Caco-2 (cell line): ENCODE data around the gene COL25A1. TPM values are rescaled to one million over a fixed set of nuclear protein-coding genes. Genes with fewer than 3 reads are reported as not detected.
A peak's percentile ranks its signal among the peaks of the same experiment; 100 is the strongest.

Experiments
- BruUV-seq: library from RNA; stranded (reverse); fragments of 400-500 nt; replicated peaks from 2 replicates; lab custom pipeline; 2021; lab: Mats Ljungman, UMichigan
- CTCF ChIA-PET: fragments of 300-600 bp; sonication (Branson Sonifier 250); formaldehyde crosslinking; loops from one replicate; lab custom pipeline; 2022; ENCODE audit warnings: antibody characterized with exemption; lab: Charles Lee
- POLR2A ChIA-PET: fragments of 300-600 bp; sonication (Branson Sonifier 250); formaldehyde crosslinking; loops from one replicate; lab custom pipeline; 2022; ENCODE audit warnings: antibody characterized with exemption; lab: Charles Lee
- DNase-seq, 2 experiments: peaks; one replicate each; pipeline versions ENCODE4 v3.0.0 to v3.0.0-alpha.2; 2020 to 2022
- H3K27me3 ChIP-seq: replicated peaks from 2 replicates; pipeline ENCODE4 v1.6.0; 2011; ENCODE audit warnings: low read length; ENCODE audit not compliant: control insufficient read depth, insufficient read depth
- H3K36me3 ChIP-seq: 2 replicates; pipeline ENCODE4 v1.5.1; 2011; ENCODE audit warnings: low read length; ENCODE audit not compliant: control insufficient read depth, insufficient read depth
- H3K4me1 ChIP-seq: fragments of 250-450 bp; sonication (Bioruptor Pico); 2 replicates; pipeline ENCODE4 v1.5.1; 2020; ENCODE audit warnings: mild to moderate bottlenecking
- H3K4me3 ChIP-seq: 2 replicates; pipeline ENCODE4 v1.5.1; 2011; ENCODE audit warnings: low read depth, mild to moderate bottlenecking, control low read depth, low read length
- H3K9me3 ChIP-seq: fragments of 250-450 bp; sonication (Bioruptor Pico); 2 replicates; pipeline ENCODE4 v1.5.1; 2020; ENCODE audit warnings: mild to moderate bottlenecking, moderate library complexity
- H3K27ac Mint-ChIP-seq: one replicate; pipeline ENCODE4 v1.8.0; 2022; ENCODE audit warnings: mixed read lengths; ENCODE audit not compliant: unreplicated experiment
- H3K27me3 Mint-ChIP-seq: one replicate; pipeline ENCODE4 v1.8.0; 2022; ENCODE audit warnings: mixed read lengths; ENCODE audit not compliant: insufficient read depth, unreplicated experiment
- H3K36me3 Mint-ChIP-seq: one replicate; pipeline ENCODE4 v1.8.0; 2022; ENCODE audit warnings: mild to moderate bottlenecking, mixed read lengths; ENCODE audit not compliant: insufficient read depth, unreplicated experiment
- H3K4me1 Mint-ChIP-seq: one replicate; pipeline ENCODE4 v1.8.0; 2022; ENCODE audit warnings: low read depth, mixed read lengths; ENCODE audit not compliant: unreplicated experiment
- H3K4me3 Mint-ChIP-seq: one replicate; pipeline ENCODE4 v1.8.0; 2022; ENCODE audit warnings: mild to moderate bottlenecking, moderate library complexity, mixed read lengths; ENCODE audit not compliant: unreplicated experiment
- H3K9me3 Mint-ChIP-seq: one replicate; pipeline ENCODE4 v1.8.0; 2022; ENCODE audit warnings: mixed read lengths; ENCODE audit not compliant: unreplicated experiment
- CTCF ChIP-seq, 2 experiments: fragments of 200-600 bp in 1 of 2; IDR thresholded peaks; 1 replicate in 1 of 2; 2 replicates in 1 of 2; pipeline versions ENCODE4 v1.5.1 to v1.8.0; 2011 to 2022; ENCODE audit warnings: antibody characterized with exemption in 1 of 2, control low read depth in 1 of 2, inconsistent platforms in 1 of 2, low read depth in 1 of 2, low read length in 1 of 2, mild to moderate bottlenecking in 1 of 2, moderate library complexity in 1 of 2; ENCODE audit not compliant: insufficient read depth in 1 of 2, severe bottlenecking in 1 of 2, unreplicated experiment in 1 of 2
- intact Hi-C: fragments of 100-400 bp; cut with micrococcal nuclease; formaldehyde crosslinking; loops from one replicate; pipeline ENCODE4 v1.10.0; 2022; ENCODE audit not compliant: unreplicated experiment
- total RNA-seq: library from RNA; stranded (reverse); gene quantifications from 2 replicates; pipeline ENCODE4 v1.2.3, GENCODE V29; 2022

COL25A1 gene
- total RNA-seq, 1 experiment from 2014 or later: not detected

GRCh38 chr4:108868606-108869227, 433.7 kb downstream of the COL25A1 start:
- H3K36me3 Mint-ChIP-seq: no peaks in the 10 kb centered on the region
- Histone ChIP-seq H3K4me3 (no peak overlapping the region), H3K9me3 (no peaks in the 10 kb centered on the region), H3K36me3 (no peaks in the 10 kb centered on the region), H3K27me3 (no peaks in the 10 kb centered on the region; the same call in 1 of the 2 replicates), H3K4me1 (no peaks in the 10 kb centered on the region)
- POLR2A ChIA-PET: no interaction called here
- no peaks in the 10 kb centered on the region for H3K9me3 Mint-ChIP-seq
- CTCF ChIA-PET: no interaction called here
- H3K4me1 Mint-ChIP-seq: no peaks in the 10 kb centered on the region
- no peak for TF ChIP-seq CTCF (IDR thresholded peaks at IDR 0.05; ENCODE audit: insufficient read depth in 1 of 2, low read depth in 1 of 2, low read length in 1 of 2, severe bottlenecking in 1 of 2, unreplicated experiment in 1 of 2)
- DNase-seq: no peak
- intact Hi-C loops: no loop called here
- peaks cover 10% of the 10 kb centered on the region for H3K27me3 Mint-ChIP-seq
- H3K4me3 Mint-ChIP-seq: no peak overlapping the region
- no TSS peak for BruUV-seq
- no peak overlapping the region for H3K27ac Mint-ChIP-seq

GRCh38 chr4:108867476-108867875, 435.0 kb downstream of the COL25A1 start:
- CTCF ChIA-PET: no interaction called here
- H3K4me3 Mint-ChIP-seq: no peak overlapping the region

GRCh38 chr4:108861334-108861733, 441.1 kb downstream of the COL25A1 start:
- Mint-ChIP-seq H3K36me3 (no peaks in the 10 kb centered on the region), H3K27ac (no peak overlapping the region), H3K9me3 (no peaks in the 10 kb centered on the region), H3K4me3 (no peak overlapping the region), H3K27me3 (no peaks in the 10 kb centered on the region), H3K4me1 (no peaks in the 10 kb centered on the region)
- H3K27me3 ChIP-seq: no peaks in the 10 kb centered on the region
- DNase-seq: peak in 1 of 2 experiments; percentile 13
- TF ChIP-seq CTCF (IDR thresholded peaks at IDR 0.05; ENCODE audit: insufficient read depth in 1 of 2, low read depth in 1 of 2, low read length in 1 of 2, severe bottlenecking in 1 of 2, unreplicated experiment in 1 of 2): no peak
- no peaks in the 10 kb centered on the region for H3K4me1 ChIP-seq
- no peaks in the 10 kb centered on the region for H3K9me3 ChIP-seq
- H3K36me3 ChIP-seq: no peaks in the 10 kb centered on the region
- ChIA-PET CTCF (no interaction called here), POLR2A (no interaction called here)
- no TSS peak for BruUV-seq
- no peak overlapping the region for H3K4me3 ChIP-seq
- intact Hi-C loops: no loop called here

More at GRCh38 chr4:108867476-108867875, 435.0 kb downstream of the COL25A1 start:
- Mint-ChIP-seq H3K4me1 (no peaks in the 10 kb centered on the region), H3K27me3 (peaks cover 10% of the 10 kb centered on the region), H3K9me3 (no peaks in the 10 kb centered on the region), H3K36me3 (no peaks in the 10 kb centered on the region), H3K27ac (no peak overlapping the region)
- no TSS peak for BruUV-seq
- no peak for DNase-seq
- Histone ChIP-seq H3K4me1 (no peaks in the 10 kb centered on the region), H3K9me3 (no peaks in the 10 kb centered on the region), H3K4me3 (no peak overlapping the region), H3K27me3 (no peaks in the 10 kb centered on the region; the same call in 1 of the 2 replicates), H3K36me3 (no peaks in the 10 kb centered on the region)
- intact Hi-C loops: no loop called here
- no peak for TF ChIP-seq CTCF (IDR thresholded peaks at IDR 0.05; ENCODE audit: insufficient read depth in 1 of 2, low read depth in 1 of 2, low read length in 1 of 2, severe bottlenecking in 1 of 2, unreplicated experiment in 1 of 2)
- POLR2A ChIA-PET: no interaction called here
